ENCODE data around the gene GP1BB.

DNA sequence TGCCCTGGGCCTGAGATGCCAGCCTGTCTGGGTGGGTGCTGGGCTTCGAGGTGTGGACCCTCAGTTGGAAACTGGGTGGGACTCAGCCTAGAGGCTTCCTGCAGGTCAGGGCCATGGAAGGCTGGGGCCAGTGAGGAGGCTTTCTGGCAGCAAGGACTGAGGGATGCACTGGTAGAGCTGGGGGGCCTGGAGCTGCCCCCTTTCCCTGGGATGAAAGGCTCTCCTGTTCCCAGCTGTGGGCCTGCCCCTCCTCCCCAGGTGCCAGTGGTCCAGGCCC is 6.6 kb upstream of the GP1BB start:
- no peak for TF ChIP-seq CTCF (IDR thresholded peaks at IDR 0.05)
- TF ChIP-seq ZNF121 (CRISPR knock-in tag; IDR thresholded peaks at IDR 0.05): no peak
- TF ChIP-seq SP1 (CRISPR knock-in tag; conservative IDR thresholded peaks at IDR 0.05): no peak
- no peak for TF ChIP-seq ATF3 (CRISPR knock-in tag; conservative IDR thresholded peaks at IDR 0.05)
- TF ChIP-seq, protein P1, sequence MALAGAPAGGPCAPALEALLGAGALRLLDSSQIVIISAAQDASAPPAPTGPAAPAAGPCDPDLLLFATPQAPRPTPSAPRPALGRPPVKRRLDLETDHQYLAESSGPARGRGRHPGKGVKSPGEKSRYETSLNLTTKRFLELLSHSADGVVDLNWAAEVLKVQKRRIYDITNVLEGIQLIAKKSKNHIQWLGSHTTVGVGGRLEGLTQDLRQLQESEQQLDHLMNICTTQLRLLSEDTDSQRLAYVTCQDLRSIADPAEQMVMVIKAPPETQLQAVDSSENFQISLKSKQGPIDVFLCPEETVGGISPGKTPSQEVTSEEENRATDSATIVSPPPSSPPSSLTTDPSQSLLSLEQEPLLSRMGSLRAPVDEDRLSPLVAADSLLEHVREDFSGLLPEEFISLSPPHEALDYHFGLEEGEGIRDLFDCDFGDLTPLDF (CRISPR knock-in tag; IDR thresholded peaks at IDR 0.05): no peak
- no peak for TF ChIP-seq ESRRA (CRISPR knock-in tag; IDR thresholded peaks at IDR 0.05; ENCODE audit: borderline replicate concordance)
- no peak for TF ChIP-seq FOXP1 (CRISPR knock-in tag; IDR thresholded peaks at IDR 0.05; ENCODE audit: borderline replicate concordance)
- TF ChIP-seq, protein P2, sequence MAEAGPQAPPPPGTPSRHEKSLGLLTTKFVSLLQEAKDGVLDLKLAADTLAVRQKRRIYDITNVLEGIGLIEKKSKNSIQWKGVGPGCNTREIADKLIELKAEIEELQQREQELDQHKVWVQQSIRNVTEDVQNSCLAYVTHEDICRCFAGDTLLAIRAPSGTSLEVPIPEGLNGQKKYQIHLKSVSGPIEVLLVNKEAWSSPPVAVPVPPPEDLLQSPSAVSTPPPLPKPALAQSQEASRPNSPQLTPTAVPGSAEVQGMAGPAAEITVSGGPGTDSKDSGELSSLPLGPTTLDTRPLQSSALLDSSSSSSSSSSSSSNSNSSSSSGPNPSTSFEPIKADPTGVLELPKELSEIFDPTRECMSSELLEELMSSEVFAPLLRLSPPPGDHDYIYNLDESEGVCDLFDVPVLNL (CRISPR knock-in tag; IDR thresholded peaks at IDR 0.05; ENCODE audit: borderline replicate concordance, low read depth): no peak
- TF ChIP-seq CBFB (CRISPR knock-in tag; IDR thresholded peaks at IDR 0.05; ENCODE audit: low read depth): no peak

All from WTC11 (cell line).